ENCODE measurements around the gene IGSF9. TPM values are rescaled to one million over a fixed set of nuclear protein-coding genes. Genes with fewer than 3 reads are reported as not detected.

Gene IGSF9
- total and polyA plus RNA-seq, 2 experiments from 2014 or later = 0.13 TPM; not detected in 1

DNA sequence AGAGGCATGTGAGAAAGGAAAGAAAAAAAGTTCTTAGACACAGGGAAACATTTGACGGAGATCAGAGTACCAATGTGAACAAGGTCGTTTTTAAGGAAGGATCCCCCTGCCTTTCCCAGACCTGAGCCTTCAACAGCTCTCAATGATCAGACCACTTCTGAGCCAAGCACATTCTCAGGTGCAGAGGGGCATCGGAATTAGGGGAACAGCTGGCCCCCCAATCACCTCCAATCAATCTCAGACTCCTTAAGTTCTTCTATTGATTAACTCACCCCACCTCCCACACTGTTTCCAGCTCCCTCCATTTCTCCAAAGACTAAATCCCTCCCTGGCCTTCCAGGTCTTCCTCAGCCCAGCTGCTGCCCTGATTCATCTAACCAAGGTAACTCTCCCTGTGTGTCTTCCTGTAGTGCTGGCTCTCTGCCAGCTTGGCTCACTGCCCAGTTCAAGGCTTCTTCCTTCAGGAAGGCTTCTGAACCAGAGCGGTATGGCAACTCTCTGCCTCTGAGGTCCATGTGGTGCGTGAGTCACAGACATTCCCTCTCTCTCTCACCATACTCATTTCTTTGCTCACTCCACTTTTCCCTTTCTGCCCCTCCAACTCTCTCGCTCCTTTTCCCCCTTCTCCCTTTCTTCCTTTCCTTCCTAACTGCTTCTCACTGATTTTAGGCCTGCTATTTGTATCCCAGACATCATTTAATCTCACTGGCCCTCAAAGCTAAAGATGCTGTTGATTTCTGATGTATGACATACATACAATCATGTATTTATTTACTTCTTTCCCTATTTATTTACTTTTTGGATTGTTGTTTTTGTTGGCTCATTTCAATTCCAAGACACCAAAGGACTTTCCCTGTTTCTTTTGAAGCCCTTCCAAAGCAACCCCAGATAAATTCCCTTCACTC lies 63.5 kb downstream of the IGSF9 start:
- H2AFZ ChIP-seq = no peak overlapping the region
- H3F3A ChIP-seq (ENCODE audit: insufficient read depth) = peaks cover 36% of the 10 kb centered on the region
- no peaks in the 10 kb centered on the region for H4K20me1 ChIP-seq (ENCODE audit: insufficient read depth)
- 0 out of 2 replicates have a peak overlapping the region, but pooled peaks have one; percentile 14 for H3K4me3 ChIP-seq
- TF ChIP-seq EZH2phosphoT487 (IDR thresholded peaks at IDR 0.05; ENCODE audit: insufficient read depth, low read depth) (no peak), EZH2 (IDR thresholded peaks at IDR 0.05; ENCODE audit: insufficient read depth, poor library complexity, severe bottlenecking) (no peak)
- no peaks in the 10 kb centered on the region for H3K9me2 ChIP-seq (ENCODE audit: insufficient read depth)
- in situ Hi-C loops (cut with MboI) = no loop called here
- peak; percentile 94 for DNase-seq
- H3K4me2 ChIP-seq (ENCODE audit: unreplicated experiment) = peak overlapping the region; percentile 72
- no peaks in the 10 kb centered on the region for H3K27me3 ChIP-seq (replicated peaks; ENCODE audit: insufficient read depth)
- H3K9me3 ChIP-seq (ENCODE audit: low read depth) = no peaks in the 10 kb centered on the region
- H3K79me2 ChIP-seq (ENCODE audit: insufficient read depth) = no peaks in the 10 kb centered on the region
- peak overlapping the region; percentile 51 for H3K9ac ChIP-seq
- WGBS, 2 experiments (ENCODE audit: low coverage in 1 of 2, low lambda C conversion rate in 2 of 2, missing lambda C conversion rate in 2 of 2) = 25% methylated on average over 6 of the region's 6 CpGs
- H3K27ac ChIP-seq = peak overlapping the region; percentile 79
- H3K36me3 ChIP-seq (ENCODE audit: low read depth) = no peaks in the 10 kb centered on the region
- H3K4me1 ChIP-seq (ENCODE audit: insufficient read depth) = peaks cover 36% of the 10 kb centered on the region

- 0 out of 2 replicates have a peak overlapping the region, but pooled peaks have one; percentile 4 for H2AFZ ChIP-seq
These were observed 65.0 kb downstream of the IGSF9 start for GRCh38 chr1:159880430-159880829.

DNA sequence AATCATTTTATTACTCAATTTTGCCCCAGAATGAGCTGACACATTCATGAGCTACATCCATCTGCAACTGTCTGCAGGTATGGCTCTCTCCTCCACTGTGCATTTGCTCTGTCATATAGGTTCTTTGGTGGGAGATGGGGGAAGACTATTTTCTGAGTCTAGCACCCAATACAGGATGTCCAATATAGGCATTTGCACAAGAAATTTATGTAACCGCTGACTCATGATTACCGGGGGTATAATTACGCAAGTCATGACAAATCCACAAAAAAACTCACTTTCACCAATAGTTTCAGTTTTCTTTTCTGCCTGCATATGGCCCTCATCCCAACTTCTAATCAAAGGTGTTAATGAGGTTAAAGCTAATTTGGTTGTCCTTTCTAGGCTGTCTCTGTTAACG lies 65.4 kb downstream of the IGSF9 start:
- Histone ChIP-seq H4K20me1 (ENCODE audit: insufficient read depth) (no peaks in the 10 kb centered on the region), H3K4me2 (ENCODE audit: unreplicated experiment) (peak overlapping the region; percentile 25), H3F3A (ENCODE audit: insufficient read depth) (peaks cover 36% of the 10 kb centered on the region), H3K27me3 (replicated peaks; ENCODE audit: insufficient read depth) (no peaks in the 10 kb centered on the region), H3K4me1 (ENCODE audit: insufficient read depth) (peaks cover 36% of the 10 kb centered on the region), H3K4me3 (0 out of 2 replicates have a peak overlapping the region, but pooled peaks have one; percentile 2), H3K9ac (no peak overlapping the region), H3K9me2 (ENCODE audit: insufficient read depth) (no peaks in the 10 kb centered on the region), H3K79me2 (ENCODE audit: insufficient read depth) (no peaks in the 10 kb centered on the region), H3K36me3 (ENCODE audit: low read depth) (no peaks in the 10 kb centered on the region), H3K27ac (peak overlapping the region; percentile 48), H3K9me3 (ENCODE audit: low read depth) (no peaks in the 10 kb centered on the region), H2AFZ (0 out of 2 replicates have a peak overlapping the region, but pooled peaks have one; percentile 4)
- WGBS, 2 experiments (ENCODE audit: low coverage in 1 of 2, low lambda C conversion rate in 2 of 2, missing lambda C conversion rate in 2 of 2) = 2 to 3% methylated on average over 4 of the region's 4 CpGs
- in situ Hi-C loops (cut with MboI) = no loop called here
- peak; percentile 89 for DNase-seq
- no peak for TF ChIP-seq EZH2phosphoT487 (IDR thresholded peaks at IDR 0.05; ENCODE audit: insufficient read depth, low read depth)
- TF ChIP-seq EZH2 (IDR thresholded peaks at IDR 0.05; ENCODE audit: insufficient read depth, poor library complexity, severe bottlenecking) = no peak

More at GRCh38 chr1:159880430-159880829, 65.0 kb downstream of the IGSF9 start:
- TF ChIP-seq EZH2 (IDR thresholded peaks at IDR 0.05; ENCODE audit: insufficient read depth, poor library complexity, severe bottlenecking) (no peak), EZH2phosphoT487 (IDR thresholded peaks at IDR 0.05; ENCODE audit: insufficient read depth, low read depth) (no peak)
- Histone ChIP-seq H3K9ac (no peak overlapping the region), H3K27ac (peak overlapping the region; percentile 48), H3F3A (ENCODE audit: insufficient read depth) (peaks cover 36% of the 10 kb centered on the region), H3K27me3 (replicated peaks; ENCODE audit: insufficient read depth) (no peaks in the 10 kb centered on the region), H3K4me2 (ENCODE audit: unreplicated experiment) (peak overlapping the region; percentile 25), H3K9me3 (ENCODE audit: low read depth) (no peaks in the 10 kb centered on the region), H3K4me3 (0 out of 2 replicates have a peak overlapping the region, but pooled peaks have one; percentile 2), H4K20me1 (ENCODE audit: insufficient read depth) (no peaks in the 10 kb centered on the region), H3K79me2 (ENCODE audit: insufficient read depth) (no peaks in the 10 kb centered on the region), H3K9me2 (ENCODE audit: insufficient read depth) (no peaks in the 10 kb centered on the region), H3K4me1 (ENCODE audit: insufficient read depth) (peaks cover 36% of the 10 kb centered on the region), H3K36me3 (ENCODE audit: low read depth) (no peaks in the 10 kb centered on the region)
- peak; percentile 26 for DNase-seq
- in situ Hi-C loops (cut with MboI) = no loop called here
- 55 to 78% methylated on average over 3 of the region's 3 CpGs for WGBS, 2 experiments (ENCODE audit: low coverage in 1 of 2, low lambda C conversion rate in 2 of 2, missing lambda C conversion rate in 2 of 2)

DNA sequence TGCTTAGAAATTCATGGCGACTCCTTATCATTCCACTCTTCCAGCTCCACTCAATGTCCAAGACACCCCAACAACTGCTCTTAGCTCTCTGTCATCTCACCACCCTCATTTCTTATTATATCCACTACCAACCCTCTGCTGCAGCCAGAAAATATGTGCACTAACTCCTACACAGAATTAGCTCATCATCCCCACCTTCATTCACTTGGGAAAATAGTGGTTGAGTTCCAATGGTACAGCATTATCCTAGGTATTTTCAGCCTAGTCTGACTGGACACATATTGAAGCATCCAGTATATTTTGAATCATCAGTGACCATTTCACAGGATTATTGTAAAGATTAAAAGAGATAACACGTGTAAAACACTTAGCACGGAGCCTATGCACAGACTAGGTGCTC lies 66.3 kb downstream of the IGSF9 start:
- H3F3A ChIP-seq (ENCODE audit: insufficient read depth) = peaks cover 36% of the 10 kb centered on the region
- peaks cover 36% of the 10 kb centered on the region for H3K4me1 ChIP-seq (ENCODE audit: insufficient read depth)
- no peaks in the 10 kb centered on the region for H3K36me3 ChIP-seq (ENCODE audit: low read depth)
- in situ Hi-C loops (cut with MboI) = no loop called here
- no peaks in the 10 kb centered on the region for H3K79me2 ChIP-seq (ENCODE audit: insufficient read depth)
- H3K9me3 ChIP-seq (ENCODE audit: low read depth) = no peaks in the 10 kb centered on the region
- no peak overlapping the region for H3K4me2 ChIP-seq (ENCODE audit: unreplicated experiment)
- H3K9ac ChIP-seq = no peak overlapping the region
- no peaks in the 10 kb centered on the region for H3K9me2 ChIP-seq (ENCODE audit: insufficient read depth)
- H3K4me3 ChIP-seq = no peak overlapping the region
- no peaks in the 10 kb centered on the region for H3K27me3 ChIP-seq (replicated peaks; ENCODE audit: insufficient read depth)
- no peak overlapping the region for H2AFZ ChIP-seq
- no peaks in the 10 kb centered on the region for H4K20me1 ChIP-seq (ENCODE audit: insufficient read depth)
- peak; percentile 58 for DNase-seq
- TF ChIP-seq EZH2 (IDR thresholded peaks at IDR 0.05; ENCODE audit: insufficient read depth, poor library complexity, severe bottlenecking) (no peak), EZH2phosphoT487 (IDR thresholded peaks at IDR 0.05; ENCODE audit: insufficient read depth, low read depth) (no peak)
- WGBS, 2 experiments (ENCODE audit: low coverage in 1 of 2, low lambda C conversion rate in 2 of 2, missing lambda C conversion rate in 2 of 2) = 67 to 77% methylated on average over 3 of the region's 3 CpGs
- peak overlapping the region; percentile 48 for H3K27ac ChIP-seq
